ENCODE results near the gene CPNE2. TPM values are rescaled to one million over a fixed set of nuclear protein-coding genes. Genes with fewer than 3 reads are reported as not detected.

Gene CPNE2
- polyA plus RNA-seq, 12 donors: 23.0 to 50.7 (median 26.5) TPM; not detected in 1

DNA sequence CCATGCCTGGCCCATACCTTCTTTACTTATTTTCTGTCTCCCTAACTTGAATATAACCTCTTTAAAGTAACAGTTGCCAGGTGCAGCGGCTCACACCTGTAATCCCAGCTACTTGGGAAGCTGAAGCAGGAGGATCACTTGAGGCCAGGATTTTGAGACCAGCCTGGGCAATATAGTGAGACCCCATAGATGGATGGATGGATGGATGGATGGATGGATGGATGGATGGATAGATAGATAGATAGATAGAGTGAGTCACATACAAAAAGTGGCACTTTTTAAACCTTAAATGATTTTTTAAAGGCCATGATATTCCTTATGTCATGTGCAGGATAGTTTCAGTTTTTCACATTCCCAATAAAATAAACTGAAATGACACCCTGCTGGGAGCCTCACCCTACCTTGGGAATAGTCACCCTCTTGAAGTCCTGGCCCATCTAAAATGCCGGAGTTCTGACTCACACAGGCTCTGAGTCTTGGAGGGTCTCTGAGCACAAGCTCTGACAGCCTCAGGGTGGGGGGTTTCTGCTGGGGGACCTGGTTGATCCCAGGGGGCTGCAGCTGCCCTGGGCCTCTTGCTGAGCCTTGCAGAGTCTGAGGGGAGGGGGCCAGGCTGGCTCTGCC is 26.2 kb downstream of the CPNE2 start:
- DNase-seq: no peak

- DNase-seq: no peak
Observed at GRCh38 chr16:57123216-57123973, 31.0 kb downstream of the CPNE2 start.

DNA sequence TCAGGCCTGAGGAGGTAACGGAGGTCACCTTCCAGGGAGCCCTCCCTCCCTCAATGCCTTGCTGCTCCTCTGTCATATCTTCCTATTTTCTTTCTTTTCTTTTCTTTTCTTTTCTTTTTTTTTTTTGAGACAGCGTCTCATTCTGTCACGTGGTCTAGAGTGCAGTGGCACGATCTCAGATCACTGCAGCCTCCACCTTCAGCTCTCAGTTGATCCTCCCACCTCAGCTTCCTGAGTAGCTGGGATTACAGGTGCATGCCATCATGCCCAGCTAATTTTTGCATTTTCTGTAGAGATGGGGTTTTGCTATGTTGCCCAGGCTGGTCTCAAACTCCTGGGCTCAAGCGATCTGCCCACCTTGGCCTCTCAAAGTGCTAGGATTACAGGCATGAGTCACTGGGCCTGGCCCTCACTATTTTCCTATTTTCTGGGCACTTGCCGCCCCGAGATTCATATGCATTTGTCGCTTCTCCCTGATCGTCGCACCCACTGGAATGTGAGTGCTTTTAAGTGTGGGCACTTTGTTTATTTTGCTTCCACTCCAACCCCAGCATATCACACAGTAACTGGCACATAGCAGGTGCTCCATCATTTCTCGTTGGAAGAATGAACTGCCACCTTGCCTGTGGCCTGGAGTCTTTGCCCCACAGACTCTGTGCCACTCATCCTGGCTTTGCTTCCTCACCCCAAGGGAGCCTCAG is 31.7 kb downstream of the CPNE2 start:
- no peak for DNase-seq

- DNase-seq: no peak
Observed at GRCh38 chr16:57125376-57125775, 33.0 kb downstream of the CPNE2 start.

- no peak for DNase-seq
Observed at GRCh38 chr16:57125969-57126368, 33.6 kb downstream of the CPNE2 start.

DNA sequence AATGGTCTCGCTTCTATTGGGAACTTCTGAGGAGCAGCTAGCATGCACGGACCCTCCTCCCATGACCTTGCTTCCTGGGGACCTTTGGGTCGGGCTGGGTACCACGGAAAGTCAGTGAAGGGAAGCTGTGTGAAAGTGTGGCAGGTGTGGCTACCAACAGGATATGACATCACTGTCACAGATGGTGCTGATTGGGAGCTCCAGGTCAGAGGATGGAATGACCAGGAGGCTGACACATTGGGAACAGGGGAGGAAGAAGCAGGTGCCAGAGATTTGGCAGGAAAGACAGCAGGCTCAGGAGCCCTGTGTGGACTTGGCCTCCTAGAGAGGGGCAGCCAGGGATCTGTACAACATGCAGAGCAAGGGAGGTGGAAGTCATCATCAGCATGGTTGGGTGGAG is 34.0 kb downstream of the CPNE2 start:
- no peak for DNase-seq

- DNase-seq: no peak
Observed at GRCh38 chr16:57127037-57127763, 34.8 kb downstream of the CPNE2 start.

DNA sequence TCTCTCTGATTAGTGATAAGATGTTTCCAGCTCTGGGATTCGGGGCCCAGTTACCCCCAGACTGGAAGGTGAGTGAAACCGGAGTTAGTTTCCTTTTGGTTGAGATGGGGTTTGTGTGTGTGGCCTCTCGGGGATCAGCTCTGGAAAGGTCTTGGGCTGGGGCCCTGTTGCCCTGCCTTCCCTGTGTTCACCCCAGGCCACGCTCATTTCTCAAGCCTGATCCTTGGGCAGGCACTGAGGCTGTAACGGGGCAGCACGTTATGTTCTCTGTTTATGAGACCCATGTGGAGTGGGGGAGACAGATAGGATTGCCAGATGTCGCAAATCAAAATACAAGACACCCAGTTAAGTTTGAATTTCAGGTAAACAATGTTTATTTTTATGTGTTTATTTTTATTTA is 35.5 kb downstream of the CPNE2 start:
- DNase-seq: no peak

- DNase-seq: no peak
Observed at GRCh38 chr16:57128771-57129389, 36.5 kb downstream of the CPNE2 start.

DNA sequence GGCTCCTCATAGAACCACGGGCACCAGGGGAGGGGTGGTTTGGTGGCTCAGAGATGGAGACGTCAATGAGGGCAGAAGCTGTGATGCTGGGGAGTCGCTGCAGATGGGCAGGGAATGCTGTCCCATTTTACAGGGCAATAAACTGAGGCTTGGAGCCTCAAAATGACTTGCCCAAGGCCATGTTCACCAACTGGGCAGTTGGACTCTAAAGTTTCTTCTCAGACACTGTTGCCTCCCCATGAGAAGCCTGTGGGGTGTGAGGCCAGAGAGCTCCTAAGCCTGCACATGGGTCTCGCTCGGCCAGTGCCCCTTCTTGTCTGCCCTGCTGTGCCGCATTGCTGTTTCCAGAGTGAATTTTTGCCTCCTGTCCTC is 38.6 kb downstream of the CPNE2 start:
- no peak for DNase-seq

- DNase-seq: no peak
Observed at GRCh38 chr16:57131351-57131970, 39.1 kb downstream of the CPNE2 start.

- DNase-seq: no peak
Observed at GRCh38 chr16:57132470-57132869, 40.1 kb downstream of the CPNE2 start.

DNA sequence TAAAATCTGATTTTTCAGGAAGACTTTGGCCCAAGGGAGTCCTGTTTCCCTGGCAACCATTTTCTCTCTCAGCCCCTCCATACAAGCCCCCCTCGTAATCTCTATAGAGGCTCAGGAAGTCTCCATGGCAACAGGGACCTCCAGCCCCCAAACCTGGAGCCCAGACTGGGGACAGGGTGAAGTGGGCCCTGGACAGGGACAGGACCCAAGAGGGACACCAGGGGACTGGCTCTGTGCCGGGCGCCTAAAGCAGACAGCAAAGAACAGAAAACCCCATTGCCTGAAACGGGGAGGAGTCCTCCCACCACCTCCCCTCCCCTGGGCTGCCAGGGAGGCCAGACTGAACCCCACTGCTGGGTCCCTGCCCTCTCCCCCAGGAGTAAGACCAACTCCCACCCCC is 40.6 kb downstream of the CPNE2 start:
- no peak for DNase-seq

- no peak for DNase-seq
Observed at GRCh38 chr16:57133886-57134285, 41.5 kb downstream of the CPNE2 start.

GRCh38 chr16:57134982-57135381 is 42.6 kb downstream of the CPNE2 start:
- DNase-seq: no peak

GRCh38 chr16:57137043-57137442 is 44.7 kb downstream of the CPNE2 start:
- no peak for DNase-seq

GRCh38 chr16:57137566-57138273 is 45.3 kb downstream of the CPNE2 start:
- no peak for DNase-seq

- DNase-seq: no peak
Observed at GRCh38 chr16:57138281-57138935, 46.0 kb downstream of the CPNE2 start.

GRCh38 chr16:57140931-57141668 is 48.7 kb downstream of the CPNE2 start:
- no peak for DNase-seq

Measured in muscle of arm (tissue), 12 donors.